Lung (tissue), 12 donors: ENCODE data around the gene PDE4C. TPM values are rescaled to one million over a fixed set of nuclear protein-coding genes. Genes with fewer than 3 reads are reported as not detected.

Experiments
- ATAC-seq: fragments of 200-7000 bp; cut with Tn5 transposase; one replicate; pipeline ENCODE4 v1.9.1; 2020; ENCODE audit warnings: moderate number of reproducible peaks; ENCODE audit not compliant: insufficient read depth, low FRiP score
- DNase-seq, 3 donors: peaks; one replicate each; pipeline ENCODE4 v3.0.0-alpha.2; 2013 to 2017
- H3K27ac ChIP-seq, 2 donors: one replicate each; pipeline ENCODE4 v1.5.1; 2013; ENCODE audit warnings: mild to moderate bottlenecking in 2 of 2, moderate library complexity in 2 of 2, control low read depth in 1 of 2, inconsistent platforms in 1 of 2, low read depth in 1 of 2, low read length in 1 of 2
- H3K27me3 ChIP-seq, 3 donors: one replicate each; pipeline ENCODE4 v1.5.1; 2013; ENCODE audit warnings: low read length in 2 of 3; ENCODE audit not compliant: control insufficient read depth in 3 of 3, insufficient read depth in 3 of 3
- H3K36me3 ChIP-seq, 4 donors: one replicate each; pipeline ENCODE4 v1.5.1; 2013; ENCODE audit warnings: low read length in 4 of 4, mild to moderate bottlenecking in 1 of 4, moderate library complexity in 1 of 4; ENCODE audit not compliant: control insufficient read depth in 4 of 4, insufficient read depth in 4 of 4
- H3K4me1 ChIP-seq, 5 donors: one replicate each; pipeline ENCODE4 v1.5.1; 2013; ENCODE audit warnings: low read length in 5 of 5, mild to moderate bottlenecking in 2 of 5, moderate library complexity in 1 of 5; ENCODE audit not compliant: control insufficient read depth in 5 of 5, insufficient read depth in 5 of 5
- H3K4me3 ChIP-seq: one replicate; pipeline ENCODE4 v1.5.1; 2013; ENCODE audit warnings: mild to moderate bottlenecking, control low read depth, moderate library complexity
- H3K9ac ChIP-seq, 2 donors: one replicate each; pipeline ENCODE4 v1.5.1; 2013; ENCODE audit warnings: low read length in 2 of 2, control low read depth in 1 of 2; ENCODE audit not compliant: insufficient read depth in 1 of 2
- H3K9me3 ChIP-seq, 4 donors: one replicate each; pipeline ENCODE4 v1.5.1; 2013; ENCODE audit warnings: low read length in 3 of 4, mild to moderate bottlenecking in 1 of 4, moderate library complexity in 1 of 4; ENCODE audit not compliant: control insufficient read depth in 4 of 4, insufficient read depth in 3 of 4
- CTCF ChIP-seq: IDR thresholded peaks from 2 replicates; pipeline ENCODE4 v1.5.1; 2012; ENCODE audit warnings: mild to moderate bottlenecking; ENCODE audit errors: control extremely low read depth, extremely low read depth
- WGBS, 2 donors: extraction: QIAGEN DNeasy Blood & Tissue Kit; methylation state at CpG; one replicate each; pipeline ENCODE4 v1.1.7; 2013; 5-methylcytosine and 5-hydroxymethylcytosine counted together
- polyA plus RNA-seq, 2 donors: library from polyadenylated mRNA; stranded (reverse); fragments of 200-250 nt; gene quantifications; one replicate each; pipeline ENCODE4 v1.2.1, GENCODE V29; 2013
- total RNA-seq, 2 donors: library from RNA; depleted of rRNA in 1 of 2; stranded (reverse); fragments of >200 nt in 1 of 2; gene quantifications; one replicate each; pipeline ENCODE4 v1.2.1, GENCODE V29; 2014 to 2021
- donor health status: control.
- donor health status: control.
- donor health status: Bipolar disorder and iron deficiency.
- donor health status: healthy.
- donor health status: DM: yes; HTN: yes; CAD: no.

Gene PDE4C
- total and polyA plus RNA-seq, 4 donors, result 0.32 to 32.4 (median 4.2) TPM

- DNase-seq, result no peak
- Histone ChIP-seq H3K4me3 (no peak overlapping the region), H3K36me3 (no peaks in the 10 kb centered on the region), H3K9me3 (no peaks in the 10 kb centered on the region), H3K27ac (no peak overlapping the region), H3K27me3 (no peaks in the 10 kb centered on the region), H3K4me1 (no peaks in the 10 kb centered on the region), H3K9ac (no peak overlapping the region)
- TF ChIP-seq CTCF, result no peak
- 76 to 82% methylated on average over 6 of the region's 6 CpGs for WGBS, 2 donors
- ATAC-seq, result no peak
Measured at GRCh38 chr19:18185538-18185937, 40.7 kb downstream of the PDE4C start.

- no peak overlapping the region for H3K4me3 ChIP-seq
- DNase-seq, result no peak
- no peaks in the 10 kb centered on the region for H3K36me3 ChIP-seq
- H3K4me1 ChIP-seq, result no peaks in the 10 kb centered on the region
- ATAC-seq, result no peak
- H3K27me3 ChIP-seq, result no peaks in the 10 kb centered on the region
- H3K9ac ChIP-seq, result no peak overlapping the region
- H3K9me3 ChIP-seq, result no peaks in the 10 kb centered on the region
- no peak overlapping the region for H3K27ac ChIP-seq
- TF ChIP-seq CTCF, result no peak
Measured at GRCh38 chr19:18183529-18183928, 42.7 kb downstream of the PDE4C start.

- H3K9me3 ChIP-seq, result no peaks in the 10 kb centered on the region
- TF ChIP-seq CTCF, result no peak
- no peak overlapping the region for H3K9ac ChIP-seq
- H3K4me3 ChIP-seq, result no peak overlapping the region
- H3K27me3 ChIP-seq, result peaks cover 0 to 2% (median 0%) of the 10 kb centered on the region in 3 donors
- no peak overlapping the region for H3K27ac ChIP-seq
- DNase-seq (no peak), ATAC-seq (no peak)
- WGBS, 2 donors, result 82 to 87% methylated on average over 5 of the region's 5 CpGs
- peaks cover 0 to 9% (median 0%) of the 10 kb centered on the region in 4 donors for H3K36me3 ChIP-seq
- peaks cover 0 to 2% (median 0%) of the 10 kb centered on the region in 5 donors for H3K4me1 ChIP-seq
Measured at GRCh38 chr19:18179957-18180356, 46.3 kb downstream of the PDE4C start.
